Umbilical cord (tissue), 2 donors: ENCODE results near the gene POLD2. TPM values are rescaled to one million over a fixed set of nuclear protein-coding genes. Genes with fewer than 3 reads are reported as not detected.
"Not testable (repeated sequence)": the region's sequence is repeated elsewhere in the genome, so short reads cannot be mapped to it uniquely, and the experiment has no call there.

ENCODE experiments used
- DNase-seq: peaks from one replicate; pipeline ENCODE4 v3.0.0-alpha.2; 2015; ENCODE audit warnings: low spot score
- total RNA-seq: library from RNA; depleted of rRNA; stranded (reverse); fragments of >200 nt; gene quantifications from one replicate; pipeline ENCODE4 v1.2.3, GENCODE V29; 2014; ENCODE audit warnings: low replicate concordance; ENCODE audit not compliant: insufficient read depth

POLD2 gene
- 32.7 TPM for total RNA-seq

GRCh38 chr7:44123190-44124003 is at the start of gene POLD2:
Gene POLD2 (minus strand): TSS chr7:44123548. CDS start chr7:44122053, 1,495 bp downstream.
- peak; percentile 99 for DNase-seq

GRCh38 chr7:44172803-44173424 is 49.6 kb upstream of the POLD2 start:
- DNase-seq = no peak

GRCh38 chr7:44172352-44172751 is 49.0 kb upstream of the POLD2 start:
- no peak for DNase-seq

- DNase-seq = not testable (repeated sequence)
Observed at GRCh38 chr7:44171901-44172300, 48.6 kb upstream of the POLD2 start.

- no peak for DNase-seq
Observed at GRCh38 chr7:44167920-44168319, 44.6 kb upstream of the POLD2 start.

GRCh38 chr7:44163591-44163990 is 40.2 kb upstream of the POLD2 start:
- DNase-seq = no peak

GRCh38 chr7:44162785-44163395 is 39.5 kb upstream of the POLD2 start:
- no peak for DNase-seq

GRCh38 chr7:44162179-44162578 is 38.8 kb upstream of the POLD2 start:
- no peak for DNase-seq

- DNase-seq = no peak
Observed at GRCh38 chr7:44161371-44161770, 38.0 kb upstream of the POLD2 start.

- DNase-seq = no peak
Observed at GRCh38 chr7:44159824-44160630, 36.7 kb upstream of the POLD2 start.

- DNase-seq = no peak
Observed at GRCh38 chr7:44158873-44159631, 35.7 kb upstream of the POLD2 start.

- no peak for DNase-seq
Observed at GRCh38 chr7:44158096-44158872, 34.9 kb upstream of the POLD2 start.

- no peak for DNase-seq
Observed at GRCh38 chr7:44157116-44158080, 34.0 kb upstream of the POLD2 start.

GRCh38 chr7:44156453-44157010 is 33.2 kb upstream of the POLD2 start:
- DNase-seq = no peak

GRCh38 chr7:44155191-44156185 is 32.1 kb upstream of the POLD2 start:
- no peak for DNase-seq

- no peak for DNase-seq
Observed at GRCh38 chr7:44154703-44155102, 31.4 kb upstream of the POLD2 start.

- no peak for DNase-seq
Observed at GRCh38 chr7:44153948-44154335, 30.6 kb upstream of the POLD2 start.
